ENCODE results near the gene PTPN14.

Gene PTPN14

DNA sequence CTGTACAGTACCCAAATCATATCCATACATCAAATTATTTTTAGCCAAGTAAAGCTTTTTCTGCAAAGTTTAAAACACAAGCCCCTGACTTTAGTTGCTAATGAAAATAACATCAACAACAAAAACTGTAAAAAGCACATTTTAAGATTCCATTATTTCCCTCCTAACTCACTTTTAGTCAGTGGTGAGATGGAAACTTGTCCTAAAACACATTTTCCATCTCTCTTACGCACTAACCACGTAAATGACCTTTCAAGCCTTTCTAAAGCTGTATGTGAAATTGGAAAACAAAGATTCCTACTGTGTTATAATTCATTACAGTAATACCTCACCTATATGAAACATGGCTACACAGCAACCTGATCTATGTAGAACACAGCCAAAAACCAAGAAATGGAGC lies 77.5 kb downstream of the PTPN14 start:
- DNase-seq = no peak

GRCh38 chr1:214473387-214473786 lies 78.0 kb downstream of the PTPN14 start:
- DNase-seq = no peak

DNA sequence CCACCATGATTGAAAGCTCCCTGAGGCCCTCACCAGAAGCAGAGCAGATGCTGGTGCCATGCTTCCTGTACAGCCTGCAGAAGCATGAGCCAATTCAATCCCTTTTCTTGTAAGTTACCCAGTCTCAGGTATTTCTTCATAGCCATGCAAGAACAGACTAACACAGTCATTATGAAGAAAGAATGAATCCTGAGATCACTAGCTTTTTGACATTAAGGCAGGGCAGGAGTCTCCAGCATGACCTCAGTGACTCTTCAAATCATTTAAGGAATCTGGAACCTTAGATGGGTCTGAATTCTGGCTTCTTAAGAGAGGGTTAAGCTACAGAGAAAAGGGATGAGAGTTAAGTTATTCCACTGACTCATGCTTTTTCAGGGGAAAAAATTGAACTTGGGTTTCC lies 79.0 kb downstream of the PTPN14 start:
- no peak for DNase-seq

- no peak for DNase-seq
These were observed 79.9 kb downstream of the PTPN14 start for GRCh38 chr1:214471458-214471857.

- no peak for DNase-seq
These were observed 81.3 kb downstream of the PTPN14 start for GRCh38 chr1:214470132-214470531.

GRCh38 chr1:214469290-214469689 lies 82.1 kb downstream of the PTPN14 start:
- DNase-seq = no peak

DNA sequence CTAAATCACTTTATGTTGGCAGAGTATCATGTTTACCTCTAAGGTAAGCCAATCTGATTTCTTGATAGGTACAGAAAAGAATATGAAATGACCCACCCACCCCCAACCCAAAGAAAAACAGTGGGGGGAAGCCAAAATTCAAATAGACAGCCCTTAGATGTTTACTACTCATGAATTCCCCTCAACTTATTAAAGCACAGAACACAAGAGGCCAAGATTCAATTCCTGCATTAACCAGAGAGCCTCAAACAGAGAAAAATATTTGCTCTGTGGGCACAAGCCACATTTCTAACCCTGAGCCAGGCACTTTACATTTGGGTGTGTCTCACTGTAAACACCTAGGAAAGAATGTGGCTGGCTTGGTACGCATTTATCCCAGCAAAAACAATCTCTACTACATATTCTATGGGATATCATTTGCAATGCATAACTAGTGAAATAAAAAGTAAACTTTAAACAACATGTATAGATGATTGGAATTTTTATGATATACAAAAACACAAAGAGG lies 84.3 kb downstream of the PTPN14 start:
- no peak for DNase-seq

DNA sequence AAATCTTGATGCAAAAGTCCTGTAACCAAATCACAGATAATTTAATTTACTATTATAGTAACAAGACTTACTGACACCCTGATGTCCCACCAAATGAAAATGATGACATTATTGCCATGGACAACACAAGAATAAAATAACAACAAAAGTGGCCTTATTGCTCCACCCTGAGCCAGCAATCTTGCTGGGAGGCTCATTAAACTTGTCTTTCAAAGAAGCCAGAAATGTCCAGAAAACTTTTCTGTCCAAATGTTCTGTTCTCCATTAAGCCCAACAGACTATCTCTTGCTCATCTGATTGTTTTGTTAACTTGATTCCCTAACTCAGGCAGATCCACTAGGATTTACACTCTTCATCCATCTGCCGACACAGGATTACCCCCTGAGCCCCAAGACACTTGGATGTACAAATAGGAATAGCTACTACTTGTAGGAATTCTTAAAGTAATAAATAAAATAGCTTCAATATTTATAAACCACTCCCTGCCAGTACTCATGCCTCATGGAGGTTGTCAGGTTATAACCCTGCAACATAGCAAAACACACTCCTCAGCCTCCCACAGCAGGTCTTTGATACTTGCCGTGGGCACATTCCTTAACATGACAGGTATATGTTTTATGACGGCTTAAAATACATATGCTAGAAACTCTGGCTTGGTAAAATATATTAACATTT lies 84.9 kb downstream of the PTPN14 start:
- DNase-seq = no peak

- no peak for DNase-seq
These were observed 86.7 kb downstream of the PTPN14 start for GRCh38 chr1:214464445-214465287.

- DNase-seq = no peak
These were observed 87.8 kb downstream of the PTPN14 start for GRCh38 chr1:214463596-214463995.

- no peak for DNase-seq
These were observed 88.5 kb downstream of the PTPN14 start for GRCh38 chr1:214462882-214463281.

- no peak for DNase-seq
These were observed 90.1 kb downstream of the PTPN14 start for GRCh38 chr1:214461305-214461704.

DNA sequence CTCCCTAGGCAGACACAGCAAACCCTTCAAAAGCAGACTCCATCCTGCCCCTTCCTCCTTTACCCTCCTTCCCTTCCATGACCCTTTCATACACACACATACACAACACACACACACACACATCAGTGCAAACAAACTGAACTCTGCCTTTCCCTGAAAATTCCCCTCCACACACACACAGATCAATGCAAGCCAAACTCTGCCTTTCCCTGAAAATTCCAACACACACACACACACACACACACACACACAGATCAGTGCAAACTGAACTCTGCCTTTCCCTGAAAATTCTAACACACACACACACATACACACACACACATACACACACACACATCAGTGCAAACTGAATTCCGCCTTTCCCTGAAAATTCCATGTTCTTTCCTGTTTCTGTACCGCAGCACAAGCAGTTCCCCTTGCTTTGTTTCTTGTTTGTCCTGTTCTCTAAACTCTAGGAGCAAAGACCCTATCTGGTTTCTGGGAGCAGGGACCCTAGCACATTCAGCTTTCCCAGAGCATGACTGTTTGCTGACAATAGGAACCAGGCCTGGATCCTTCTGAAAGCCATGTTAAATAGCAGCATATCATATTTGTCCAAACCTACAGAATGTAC lies 91.0 kb downstream of the PTPN14 start:
- DNase-seq = no peak

DNA sequence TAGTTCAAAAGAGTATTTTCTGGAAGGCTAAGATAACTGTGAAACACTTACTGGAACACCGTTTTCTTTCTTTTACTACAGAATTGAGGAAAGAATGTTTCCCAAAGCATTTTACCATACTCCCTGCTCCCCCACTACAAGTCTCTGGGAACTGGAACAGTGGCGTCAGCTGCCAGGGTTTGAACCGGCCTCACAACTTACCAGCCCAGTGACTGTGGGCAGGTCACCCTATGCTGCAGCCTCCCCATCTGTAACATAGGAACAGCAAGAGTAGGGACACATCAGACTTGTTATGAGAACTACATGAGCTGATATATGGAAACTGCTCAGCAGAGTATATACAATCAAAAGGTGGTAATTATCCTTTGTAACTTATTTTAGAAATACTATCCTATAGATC lies 91.5 kb downstream of the PTPN14 start:
- no peak for DNase-seq

DNA sequence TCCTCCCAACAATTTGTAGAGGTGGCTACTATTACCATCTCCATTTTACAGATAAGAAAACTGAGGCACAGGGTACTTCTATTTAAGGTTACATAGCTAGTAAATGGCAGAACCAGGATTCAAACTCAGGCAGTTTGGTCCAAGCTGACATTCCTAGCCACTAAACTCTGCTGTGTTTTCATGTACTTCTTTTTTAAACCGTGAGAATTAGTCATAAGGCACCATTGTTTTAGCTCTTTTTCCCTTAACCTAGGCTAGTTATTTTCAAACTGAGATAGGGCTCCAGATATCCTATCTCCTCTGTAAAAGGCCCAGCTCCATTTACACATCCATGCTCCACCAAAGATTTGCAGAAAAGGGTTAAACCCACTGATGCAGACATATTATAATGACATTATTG lies 92.9 kb downstream of the PTPN14 start:
- DNase-seq = no peak

- DNase-seq = no peak
These were observed 95.2 kb downstream of the PTPN14 start for GRCh38 chr1:214455971-214456867.

GRCh38 chr1:214455479-214455878 lies 95.9 kb downstream of the PTPN14 start:
- DNase-seq = no peak

DNA sequence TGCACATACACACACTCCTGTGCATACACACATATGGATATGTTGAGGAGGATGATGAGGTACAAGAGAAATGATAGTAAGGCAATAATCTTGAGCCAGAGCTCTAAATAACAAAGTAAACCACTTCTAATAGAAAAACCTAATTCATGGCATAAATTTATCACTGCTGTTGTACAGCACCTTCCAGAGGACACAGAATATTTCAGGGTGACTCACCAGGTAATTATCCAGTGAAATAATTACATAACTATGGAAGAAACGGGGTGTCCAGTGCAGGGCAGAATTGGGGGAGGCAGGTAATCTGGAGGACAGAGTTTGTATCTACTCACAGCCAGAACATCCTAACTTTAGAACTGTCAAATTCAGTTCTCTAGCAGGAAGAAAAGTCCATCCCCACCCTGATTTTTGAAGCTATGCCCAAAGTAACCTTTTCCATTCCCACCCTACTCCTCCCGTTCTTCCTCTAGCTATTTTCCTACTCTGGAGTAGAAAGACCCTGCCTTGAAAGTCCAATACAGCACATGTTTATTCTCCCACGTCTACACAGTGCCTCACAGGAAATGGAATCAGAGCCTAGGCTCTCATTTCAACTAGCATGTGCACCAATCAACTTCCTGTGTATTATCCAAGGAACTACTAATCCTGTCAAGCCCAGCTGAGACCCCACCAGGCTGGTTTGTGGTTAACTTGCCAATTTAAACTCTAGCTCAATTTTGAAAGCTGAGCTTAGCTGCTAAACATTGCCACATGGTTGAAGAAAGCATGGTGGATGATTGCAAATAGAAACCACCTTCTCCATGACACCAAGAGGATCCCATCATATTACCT lies 96.6 kb downstream of the PTPN14 start:
- DNase-seq = no peak

GRCh38 chr1:214453109-214453722 lies 98.2 kb downstream of the PTPN14 start:
- DNase-seq = no peak

DNA sequence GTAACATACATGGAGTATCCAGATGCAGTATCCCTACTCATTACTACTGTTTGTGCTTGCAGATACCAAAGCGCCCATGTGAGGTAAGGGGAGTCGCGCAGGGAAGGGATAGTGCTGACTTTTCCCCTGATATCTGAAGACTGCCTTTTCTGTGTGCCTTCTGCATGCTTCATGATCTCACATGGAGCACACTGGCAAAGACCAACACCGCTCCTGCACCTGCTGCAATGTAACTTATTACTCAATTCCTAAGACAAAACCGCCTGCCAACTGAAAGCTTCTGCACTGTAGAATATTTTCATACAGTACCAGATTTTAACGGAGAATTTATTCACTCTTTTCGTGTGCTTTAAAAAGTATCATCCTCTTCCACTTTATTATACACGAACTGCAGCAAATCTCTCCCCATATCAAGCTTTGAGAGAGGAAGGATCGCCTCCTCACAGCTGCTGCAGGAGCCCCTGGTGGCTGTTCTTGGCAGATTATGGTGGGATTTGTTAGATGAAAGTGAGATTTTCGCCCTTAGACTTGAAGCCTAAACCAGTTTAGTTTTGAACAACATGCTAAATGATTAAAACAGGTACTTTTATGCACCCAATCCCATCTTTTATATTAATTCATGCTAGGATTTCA lies 99.1 kb downstream of the PTPN14 start:
- no peak for DNase-seq

DNA sequence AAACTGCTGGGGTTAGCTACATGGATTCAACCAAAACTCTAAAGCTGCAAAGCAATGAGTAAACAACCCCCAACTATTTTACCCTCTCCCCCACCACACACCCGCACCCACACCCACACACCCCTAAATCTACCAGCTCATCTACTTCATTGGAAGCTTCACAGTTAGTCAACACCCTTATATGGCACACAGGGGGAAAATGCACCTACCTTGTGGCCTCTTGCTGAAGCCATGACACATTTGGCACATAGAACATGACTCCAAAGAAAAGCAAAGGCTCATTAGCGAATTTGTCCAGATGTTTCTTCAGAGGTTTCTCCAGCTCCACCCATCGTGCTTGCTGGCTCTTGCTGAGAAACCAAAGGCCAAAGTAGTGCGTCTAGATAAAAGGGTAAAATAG lies 99.8 kb downstream of the PTPN14 start:
- no peak for DNase-seq

Measured in NCI-H2107 (cell line).